RPMI7951 (cell line): Measurements from ENCODE around the gene ARHGEF5. TPM values are rescaled to one million over a fixed set of nuclear protein-coding genes. Genes with fewer than 3 reads are reported as not detected.
"Not testable (repeated sequence)": the region's sequence is repeated elsewhere in the genome, so short reads cannot be mapped to it uniquely, and the experiment has no call there.

Source experiments
- DNase-seq: peaks from one replicate; pipeline ENCODE4 v3.0.0-alpha.2; 2012; ENCODE audit warnings: low read depth
- total RNA-seq: library from RNA; depleted of rRNA; stranded (reverse); fragments of >200 nt; shearing (Covaris generic); gene quantifications from 2 replicates; pipeline ENCODE4 v1.2.3, GENCODE V29; 2014

The ARHGEF5 gene
- total RNA-seq, 1 experiment from 2014 or later, result 1.4 TPM

DNA sequence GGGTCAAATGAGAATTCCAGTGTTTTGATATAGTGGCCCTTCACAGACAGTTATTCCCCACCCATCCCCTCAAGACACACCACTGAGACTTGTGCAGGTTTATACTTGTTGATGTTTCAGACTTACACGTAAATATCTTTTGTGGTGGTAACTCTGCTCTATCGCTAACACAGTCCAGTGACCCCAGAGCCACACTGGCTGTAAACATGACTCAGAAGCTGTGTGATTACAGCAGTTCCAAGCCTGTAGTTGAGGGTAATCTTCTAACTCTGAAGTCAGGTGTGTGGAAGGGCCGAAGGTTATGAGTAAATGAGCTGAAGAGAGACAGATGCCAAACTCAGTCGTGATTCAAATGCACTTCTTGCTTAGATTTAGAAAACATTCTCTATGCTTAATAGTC lies 28.9 kb downstream of the ARHGEF5 start:
- DNase-seq, result peak; percentile 38

DNA sequence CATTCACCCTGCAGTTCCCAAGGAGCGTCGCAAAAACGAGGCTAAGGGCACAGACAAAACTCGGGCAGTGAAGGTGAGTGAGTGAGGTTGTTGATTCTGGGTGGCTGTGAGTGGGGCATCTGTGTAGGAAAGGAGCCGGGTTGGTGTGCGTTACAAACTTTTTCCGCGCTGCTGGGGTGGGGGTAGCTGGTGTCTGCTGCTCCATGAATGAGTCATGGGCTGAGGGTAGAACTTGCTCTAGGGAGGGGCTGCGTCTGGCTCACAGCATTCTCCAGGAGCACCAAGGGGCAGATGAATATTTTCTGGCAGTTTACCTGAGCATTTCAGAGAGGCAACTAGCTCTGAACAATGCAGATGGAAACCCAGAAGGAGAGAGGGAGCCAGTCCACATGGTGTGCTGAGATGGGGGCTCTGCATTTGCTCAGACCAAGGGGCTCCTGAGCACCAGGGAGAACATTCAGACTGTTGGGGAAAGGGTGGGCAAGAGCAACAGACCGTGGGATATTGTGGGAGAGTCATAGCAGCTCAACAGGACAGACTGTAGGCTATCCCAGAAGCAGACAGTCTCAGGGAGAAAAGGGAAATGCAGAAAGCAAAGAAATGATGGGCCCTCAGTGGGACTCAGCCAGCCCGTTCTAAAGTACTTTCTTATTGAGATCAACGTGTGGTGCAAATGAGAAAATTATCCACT lies 29.5 kb downstream of the ARHGEF5 start:
- DNase-seq, result peak; percentile 39

DNA sequence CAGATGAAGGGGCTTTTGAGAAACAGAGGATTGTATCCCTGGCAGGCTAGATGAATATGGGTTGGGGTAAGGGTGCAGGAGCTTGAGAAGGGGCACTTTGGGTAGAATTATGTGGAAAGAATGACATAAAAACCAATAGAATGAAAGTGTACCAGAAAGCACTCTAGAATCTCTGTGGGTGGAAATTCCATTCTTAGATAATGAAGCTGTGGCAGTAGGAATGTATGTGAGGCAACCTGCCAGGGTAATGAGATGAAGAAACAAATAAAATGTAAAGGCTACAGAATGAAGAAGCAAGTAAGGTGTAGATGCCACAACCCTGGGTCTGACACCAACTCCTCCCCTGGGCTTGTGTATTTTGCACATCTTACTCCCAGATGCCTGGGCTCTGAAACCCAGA lies 31.5 kb downstream of the ARHGEF5 start:
- no peak for DNase-seq

DNA sequence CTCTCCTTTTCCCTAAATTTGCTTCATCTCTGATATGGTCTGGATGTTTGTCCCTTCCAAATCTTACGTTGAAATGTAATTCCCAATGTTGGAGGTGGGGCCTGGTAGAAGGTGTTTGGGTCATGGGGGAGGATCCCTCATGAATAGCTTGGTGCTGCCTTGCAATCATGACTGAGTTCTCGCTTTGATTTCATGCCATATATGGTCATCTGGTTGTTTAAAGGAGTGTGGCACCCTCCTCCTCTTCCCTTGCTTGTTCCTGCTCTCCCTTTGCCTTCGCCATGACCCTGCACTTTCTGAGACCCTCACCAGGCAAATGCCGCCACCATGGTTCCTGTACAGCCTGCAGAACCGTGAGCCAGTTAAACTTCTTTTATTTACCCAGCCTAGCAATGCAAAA lies 33.7 kb downstream of the ARHGEF5 start:
- DNase-seq, result no peak

DNA sequence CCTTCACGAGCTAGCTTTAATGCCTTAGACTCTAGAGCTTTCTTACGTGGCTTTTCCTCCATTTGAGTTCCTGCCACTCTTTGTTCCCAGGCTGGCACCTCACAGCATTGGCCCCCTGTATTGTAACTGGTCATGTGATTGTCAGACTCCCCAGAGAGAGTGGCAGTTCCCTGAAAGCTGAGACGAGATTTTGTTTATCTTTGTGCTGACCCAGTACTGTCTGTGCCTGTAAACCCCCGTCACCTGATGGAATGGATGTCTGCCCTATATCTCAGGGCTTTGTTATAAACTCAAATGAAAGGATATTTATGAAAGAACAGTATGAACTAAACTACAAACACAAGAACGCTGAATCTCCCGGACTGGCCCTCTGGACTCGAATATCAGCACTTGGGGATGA lies 35.3 kb downstream of the ARHGEF5 start:
- no peak for DNase-seq

DNA sequence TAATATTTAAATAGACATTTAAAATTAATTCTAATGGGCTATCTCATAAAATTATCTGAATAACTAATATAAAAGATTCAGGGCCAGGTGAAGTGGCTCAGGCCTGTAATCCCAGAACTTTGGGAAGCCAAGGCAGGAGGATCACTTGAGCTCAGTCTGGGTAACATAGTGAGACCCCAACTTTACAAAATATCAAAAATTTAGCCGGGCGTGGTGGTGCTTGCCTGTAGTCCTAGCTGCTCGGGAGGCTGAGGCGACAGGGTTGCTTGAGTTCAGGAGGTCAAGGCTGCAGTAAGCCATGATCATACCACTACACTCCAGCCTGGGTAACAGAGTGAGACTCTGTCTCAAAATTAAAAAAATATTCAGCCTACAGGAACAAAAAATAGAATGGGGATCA lies 35.8 kb downstream of the ARHGEF5 start:
- no peak for DNase-seq

DNA sequence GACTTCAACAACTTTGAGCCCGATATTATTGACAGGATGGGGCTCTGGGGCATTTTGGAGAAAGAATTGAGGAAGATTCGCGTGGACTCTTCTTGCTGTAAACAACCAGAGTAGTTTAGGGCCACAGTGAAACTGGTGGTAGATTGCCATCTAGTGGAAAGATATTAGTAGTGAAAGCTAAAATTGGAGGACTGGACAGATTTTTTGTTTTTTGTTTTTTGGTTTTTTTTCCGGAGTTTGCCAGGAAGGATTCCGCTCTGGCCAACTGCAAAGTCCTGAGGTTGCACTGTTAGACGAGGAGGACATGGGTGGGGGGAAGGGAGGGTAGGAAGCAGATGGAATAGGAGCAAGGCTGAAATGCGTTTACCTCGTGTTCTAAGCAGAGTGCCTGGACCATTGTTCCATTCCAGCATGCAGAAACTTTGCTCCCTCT lies 36.6 kb downstream of the ARHGEF5 start:
- peak; percentile 50 for DNase-seq

DNA sequence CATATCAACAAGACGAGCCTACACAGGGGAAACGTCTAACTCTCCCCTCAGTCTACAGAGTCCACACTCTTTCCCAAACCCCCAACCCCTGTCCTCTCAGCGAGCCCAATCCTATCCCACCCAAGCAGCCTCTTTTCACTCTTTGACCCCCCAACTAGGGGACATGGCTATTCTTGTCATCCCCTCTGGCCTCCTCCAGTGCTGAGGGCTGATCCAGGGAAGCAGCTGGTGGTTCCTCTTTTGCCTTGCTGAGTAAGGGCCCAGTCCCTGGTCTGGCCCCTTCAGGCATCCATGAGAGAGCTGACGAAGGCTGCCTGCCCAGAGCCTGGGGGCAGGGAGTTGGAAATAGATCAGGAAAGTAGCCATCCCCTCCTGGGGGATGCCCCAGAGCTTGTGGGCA lies 41.9 kb downstream of the ARHGEF5 start:
- no peak for DNase-seq

DNA sequence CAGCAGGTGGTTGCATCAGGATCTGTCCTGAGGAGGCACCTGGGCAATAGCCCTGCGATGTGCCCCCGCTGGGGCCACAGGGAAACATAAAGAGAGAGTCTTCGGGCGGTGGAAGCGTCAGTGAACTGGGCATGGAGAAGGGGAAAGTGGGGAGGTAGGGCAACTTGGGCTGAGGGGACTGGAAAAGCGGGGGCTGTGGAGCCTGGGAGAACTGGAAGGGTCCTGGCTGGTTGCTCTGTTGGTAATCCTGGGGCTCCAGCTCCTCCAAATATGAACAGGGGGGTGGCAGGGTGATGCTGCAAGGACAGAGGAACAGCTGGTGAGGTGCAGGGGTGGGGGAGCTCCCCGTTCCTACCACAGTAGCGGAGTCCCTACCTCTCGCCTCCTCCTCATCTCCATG lies 43.1 kb downstream of the ARHGEF5 start:
- DNase-seq, result no peak

DNA sequence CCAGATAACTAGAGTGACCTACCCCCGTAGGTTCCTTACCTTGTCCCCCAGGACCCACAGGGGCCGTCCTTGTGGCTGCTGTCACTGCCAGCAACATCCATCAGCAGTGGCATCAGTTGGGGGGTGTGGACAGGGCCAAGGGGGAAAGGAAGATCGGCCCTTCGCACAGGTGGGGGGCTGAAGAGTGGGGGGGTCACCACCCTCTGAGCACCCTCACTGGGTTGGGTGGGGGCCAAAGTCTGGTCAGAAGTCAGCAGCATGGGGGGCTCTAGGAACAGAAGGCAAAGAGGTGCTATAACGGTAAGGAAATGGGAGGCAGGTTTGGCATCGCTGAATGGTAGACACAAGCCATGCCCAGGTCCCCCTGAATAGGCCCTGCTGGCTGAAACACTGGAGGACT lies 43.7 kb downstream of the ARHGEF5 start:
- no peak for DNase-seq

DNA sequence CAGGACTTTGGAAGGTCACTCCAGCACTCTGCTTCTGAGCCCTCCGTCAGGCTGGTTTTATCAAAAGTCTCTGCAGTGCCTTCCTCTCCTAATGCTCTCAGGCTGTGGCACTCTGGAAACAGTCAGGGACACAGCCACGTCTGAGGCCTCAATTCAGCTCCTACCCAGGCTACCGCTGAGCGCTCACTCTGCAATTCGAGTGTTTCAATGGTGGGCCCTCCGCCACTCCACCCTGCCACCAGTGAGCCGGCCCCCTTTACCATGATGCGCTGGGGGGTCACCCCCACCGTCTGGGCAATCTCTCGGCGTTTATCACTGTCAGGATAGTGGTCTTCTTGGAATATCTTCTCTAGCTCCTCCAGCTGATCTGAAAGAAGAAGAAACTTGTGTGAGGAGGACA lies 44.7 kb downstream of the ARHGEF5 start:
- DNase-seq, result no peak

DNA sequence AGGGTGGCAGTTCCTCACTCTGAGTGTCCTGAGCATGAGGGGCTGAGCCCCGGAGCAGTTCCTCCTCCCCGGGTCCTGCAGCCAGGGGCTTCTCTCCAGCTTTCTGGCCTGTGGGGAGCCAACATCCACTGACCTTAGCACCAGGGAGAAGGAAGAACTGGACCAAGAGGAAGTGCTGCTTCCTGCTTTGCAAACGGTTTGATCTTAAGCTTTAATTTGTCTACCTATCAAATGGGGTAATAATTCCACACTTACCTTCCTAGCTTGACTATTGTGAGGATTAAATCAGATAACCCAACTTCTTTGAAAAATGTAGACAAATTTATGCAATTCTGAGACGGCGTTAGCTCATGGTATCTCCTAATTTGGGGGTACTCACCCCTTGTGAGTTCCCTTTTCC lies 46.3 kb downstream of the ARHGEF5 start:
- no peak for DNase-seq

DNA sequence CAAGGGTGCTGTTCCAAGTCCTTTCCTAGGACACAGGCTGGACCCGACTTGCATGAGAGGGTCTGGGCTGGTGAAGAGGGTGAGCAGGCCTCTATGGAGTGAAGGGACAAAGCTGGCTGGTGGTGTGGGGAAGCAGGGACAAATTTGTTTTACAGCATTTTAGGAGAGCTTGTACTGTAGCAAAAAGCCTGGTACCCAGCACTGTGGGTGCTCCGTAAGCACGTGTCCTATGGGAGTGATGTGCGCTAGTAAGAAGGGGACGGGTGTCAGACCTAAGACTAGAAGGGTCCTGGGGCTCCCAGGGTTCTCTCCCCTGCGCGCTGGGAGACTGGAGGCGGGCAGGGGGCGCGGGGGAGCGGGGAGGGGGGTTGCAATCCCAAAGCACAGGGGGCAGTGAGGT lies 47.9 kb downstream of the ARHGEF5 start:
- DNase-seq, result no peak

DNA sequence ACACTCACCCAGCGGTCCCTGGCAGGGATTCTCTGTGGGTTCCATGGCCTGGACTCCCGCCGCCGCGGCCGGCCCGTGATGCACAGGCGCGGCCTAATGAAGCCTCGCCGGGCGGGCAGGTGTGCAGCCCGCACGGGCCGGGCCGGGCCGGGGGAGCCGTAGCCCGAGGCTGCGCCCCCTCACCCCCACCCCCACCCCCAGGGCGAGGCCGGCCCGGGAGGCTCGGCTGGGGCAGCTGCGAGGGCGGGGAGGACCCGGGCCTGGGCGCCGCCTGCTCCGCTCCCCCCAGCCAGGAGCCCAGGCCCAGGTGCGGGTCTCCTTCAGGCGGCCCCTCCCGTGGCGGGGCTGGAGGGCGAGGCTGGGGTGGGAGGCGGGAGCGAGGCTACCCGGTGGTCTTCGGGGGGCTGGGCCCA lies 48.5 kb downstream of the ARHGEF5 start, which contains the start of gene NOBOX:
NOBOX (minus strand) TSS at position 45 of the 413 bp plus-strand sequence.
- DNase-seq, result no peak

DNA sequence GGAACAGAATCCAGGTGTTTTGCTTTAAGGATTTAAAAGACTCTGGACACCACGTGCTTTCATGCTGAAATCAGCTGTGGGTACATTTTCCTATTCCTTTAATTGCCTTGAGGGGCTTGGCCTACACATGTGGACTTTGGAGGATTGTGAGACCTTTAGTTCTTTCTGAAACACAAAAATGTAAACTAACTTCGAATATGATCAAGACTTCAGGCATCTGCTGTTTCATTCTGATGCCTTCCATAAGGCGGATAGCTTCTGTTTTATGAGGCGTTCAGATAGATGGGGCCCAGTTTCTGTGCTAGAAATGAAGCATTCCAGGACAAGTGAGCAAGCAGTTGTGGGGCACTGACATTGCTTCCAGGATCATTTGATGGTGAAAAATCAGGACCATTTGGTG lies 49.7 kb downstream of the ARHGEF5 start:
- DNase-seq, result no peak

DNA sequence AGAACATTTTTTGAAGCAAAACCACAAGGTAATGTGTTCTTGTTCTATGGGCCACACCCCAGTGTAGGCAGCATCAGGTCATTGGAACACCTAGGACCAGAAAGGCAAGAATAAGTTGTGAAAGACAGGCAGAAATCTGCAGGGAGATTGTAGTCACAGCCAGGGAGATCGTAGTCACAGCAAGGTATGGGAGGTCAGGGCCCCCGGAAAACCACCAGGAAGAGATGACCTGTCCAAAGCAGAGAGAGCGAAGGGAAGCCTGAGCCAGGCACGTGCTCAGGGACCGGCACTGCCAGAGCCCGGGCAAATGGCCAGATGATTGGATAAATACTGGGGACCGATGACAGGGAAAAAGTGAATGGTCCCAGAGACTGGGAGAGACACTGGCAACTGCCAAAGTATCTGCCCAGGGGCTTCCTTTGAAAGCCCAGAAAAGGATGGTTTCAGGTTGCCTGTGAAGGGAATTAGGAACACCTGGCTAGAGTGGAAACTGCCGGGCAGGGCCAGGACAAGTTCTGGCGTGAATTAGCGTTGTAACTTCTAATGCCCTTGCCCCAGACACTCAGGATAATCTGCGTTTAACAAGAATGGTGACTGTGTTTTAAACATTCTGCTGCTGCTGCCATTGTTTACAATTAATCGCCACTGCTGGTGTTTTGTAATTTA lies 52.2 kb downstream of the ARHGEF5 start:
- DNase-seq, result no peak

DNA sequence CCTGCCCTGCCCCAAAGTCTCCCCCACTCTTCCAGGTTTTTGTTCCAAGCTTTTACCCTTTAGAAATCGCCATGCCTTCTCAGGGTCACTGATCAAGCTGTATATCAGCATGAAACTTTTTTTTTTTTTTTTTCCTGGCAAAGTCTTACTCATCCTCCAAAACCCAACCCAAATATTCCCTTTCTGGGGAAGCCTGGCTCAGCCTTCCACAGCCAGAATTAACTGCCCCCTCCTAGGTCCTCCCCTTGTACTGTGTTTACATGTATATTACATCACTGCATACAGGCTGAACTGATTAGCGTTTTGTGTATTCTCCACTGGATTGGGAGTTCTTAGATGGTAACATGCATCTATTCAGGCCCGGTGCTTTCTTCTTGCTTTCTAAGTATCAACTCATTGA lies 52.9 kb downstream of the ARHGEF5 start:
- no peak for DNase-seq

DNA sequence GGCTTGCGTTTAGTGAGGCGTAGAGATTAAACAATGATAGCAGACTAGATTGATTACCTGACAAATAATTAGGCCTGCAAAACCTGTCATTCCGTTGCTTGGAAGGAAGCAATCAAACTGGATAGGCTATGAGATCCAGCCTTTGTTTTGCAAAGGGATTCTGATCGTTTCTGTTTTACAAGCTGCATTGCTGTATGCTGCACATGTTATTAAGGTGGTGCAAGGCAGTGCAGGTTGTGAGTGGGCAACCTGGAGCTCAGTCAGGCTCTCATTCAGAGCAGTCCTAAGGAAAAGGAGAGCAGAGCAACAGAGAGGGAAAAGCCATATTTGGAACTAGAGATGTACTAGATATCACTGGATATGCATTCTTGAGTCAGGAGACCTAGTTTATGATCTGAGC lies 55.2 kb downstream of the ARHGEF5 start:
- no peak for DNase-seq

DNA sequence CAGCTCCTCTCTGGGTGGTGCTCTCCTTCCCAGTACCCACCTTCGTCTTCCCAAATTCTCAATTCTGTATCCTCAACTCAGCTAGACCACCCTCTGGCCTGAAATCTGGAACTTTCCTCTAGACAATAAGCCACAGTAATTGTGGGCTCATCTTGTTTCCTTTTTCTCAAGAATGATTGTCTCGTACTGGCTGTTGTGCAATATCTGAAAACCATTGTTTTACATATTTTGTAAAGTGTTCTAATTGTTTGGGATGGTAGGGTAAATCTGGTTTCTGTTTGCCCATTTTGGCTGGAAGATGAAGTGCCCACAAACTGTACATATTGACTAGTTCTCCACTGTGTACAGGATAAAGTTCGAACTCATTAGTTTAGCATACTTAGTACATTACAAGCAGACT lies 59.6 kb downstream of the ARHGEF5 start:
- no peak for DNase-seq

DNA sequence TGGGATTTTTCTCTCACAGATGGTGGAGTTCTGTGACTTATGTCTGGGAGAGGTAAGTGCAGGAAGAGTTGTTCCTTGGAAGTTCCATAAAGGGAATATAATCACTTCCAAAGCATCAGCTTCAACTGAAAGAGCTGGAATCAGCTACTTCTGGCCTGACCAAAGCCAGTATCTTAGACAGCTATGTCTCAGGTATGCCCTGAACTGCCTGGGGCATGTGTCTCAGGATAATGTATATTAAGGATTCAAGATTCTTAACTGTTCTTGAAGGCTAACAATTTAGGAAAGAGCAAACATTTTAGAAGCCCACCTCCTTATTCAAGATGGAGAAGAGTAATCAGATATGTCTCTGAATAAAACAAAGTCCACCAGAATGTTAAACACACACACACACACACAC lies 60.7 kb downstream of the ARHGEF5 start:
- no peak for DNase-seq

DNA sequence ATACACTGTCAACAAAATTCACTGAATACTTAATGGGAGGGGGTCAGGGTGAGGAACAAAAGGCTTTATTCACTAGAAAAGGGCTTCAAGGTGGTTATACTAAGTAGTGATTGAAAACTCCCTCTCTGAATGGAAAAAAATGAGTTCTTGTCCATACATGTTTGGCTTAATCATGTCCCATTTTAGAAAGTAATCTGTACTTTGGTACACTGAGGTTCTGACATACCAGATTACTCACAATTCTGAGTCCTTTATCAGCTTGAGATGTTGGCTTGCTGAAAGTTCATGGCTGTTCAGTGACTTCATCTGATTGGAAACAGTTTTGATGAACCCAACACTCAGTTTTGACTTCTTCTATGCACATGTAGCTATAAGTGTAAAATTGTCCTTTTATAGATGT lies 61.1 kb downstream of the ARHGEF5 start:
- DNase-seq, result no peak

DNA sequence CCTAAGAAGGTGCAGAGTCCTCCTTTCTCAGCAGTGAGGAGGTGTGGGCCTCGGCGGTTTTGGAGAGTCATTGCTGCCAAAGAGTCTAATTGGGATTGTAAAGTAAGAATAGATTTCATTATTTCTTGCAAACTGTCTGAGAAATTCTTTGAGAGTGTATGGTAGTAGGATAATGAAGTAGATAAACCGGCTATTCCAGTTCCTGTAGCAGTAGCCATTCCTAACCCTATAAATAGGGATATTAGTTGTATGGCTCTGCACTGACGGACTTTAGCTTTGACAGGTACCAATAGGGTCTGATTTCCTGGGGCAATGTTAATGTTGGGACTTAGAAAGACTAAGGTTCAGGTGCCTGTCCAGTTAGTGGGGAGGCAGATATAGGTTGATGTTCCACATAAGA lies 63.7 kb downstream of the ARHGEF5 start:
- DNase-seq, result not testable (repeated sequence)

DNA sequence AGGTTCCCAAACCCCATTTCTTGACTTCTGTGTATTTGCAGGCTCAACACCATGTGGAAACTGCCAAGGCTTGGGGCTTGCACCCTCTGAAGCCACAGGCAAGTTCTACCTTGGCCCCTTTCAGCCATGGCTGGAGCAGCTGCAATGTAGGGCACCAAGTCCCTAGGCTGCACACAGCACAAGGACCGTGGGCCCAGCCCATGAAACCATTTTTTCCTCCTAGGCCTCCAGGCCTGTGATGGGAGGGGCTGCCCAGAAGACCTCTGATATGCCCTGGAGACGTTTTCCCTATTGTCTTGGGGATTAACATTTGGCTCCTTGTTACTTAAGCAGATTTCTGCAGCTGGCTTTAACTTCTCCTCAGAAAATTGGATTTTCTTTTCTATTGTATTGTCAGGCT lies 72.3 kb downstream of the ARHGEF5 start:
- not testable (repeated sequence) for DNase-seq

DNA sequence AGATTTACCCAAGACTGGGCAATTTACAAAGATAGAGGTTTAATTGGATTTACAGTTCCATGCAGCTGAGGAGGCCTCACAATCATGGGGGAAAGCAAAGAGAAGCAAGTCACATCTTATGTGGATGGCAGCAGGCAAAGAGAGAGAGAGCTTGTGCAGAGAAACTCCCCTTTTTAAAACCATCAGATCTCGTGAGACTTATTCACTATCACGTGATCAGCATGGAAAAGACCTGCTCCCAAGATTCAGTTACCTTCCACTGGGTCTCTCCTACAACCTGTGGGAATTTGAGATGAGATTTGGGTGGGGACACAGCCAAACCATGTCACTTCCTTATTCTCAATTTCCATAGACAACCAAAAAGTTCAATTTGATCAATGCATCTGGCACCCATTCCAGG lies 73.2 kb downstream of the ARHGEF5 start:
- no peak for DNase-seq
